C4-2B (cell line): ENCODE data around the gene NFIA.

Experiments used
- ZFX ChIP-seq: fragments of 450-650 bp; IDR thresholded peaks from 2 replicates; pipeline ENCODE4 v1.6.1; 2017
- TF ChIP-seq, protein P1 (sequence below): fragments of 450-650 bp; conservative IDR thresholded peaks from 2 replicates; pipeline ENCODE4 v1.5.1; 2017; ENCODE audit warnings: mild to moderate bottlenecking

DNA sequence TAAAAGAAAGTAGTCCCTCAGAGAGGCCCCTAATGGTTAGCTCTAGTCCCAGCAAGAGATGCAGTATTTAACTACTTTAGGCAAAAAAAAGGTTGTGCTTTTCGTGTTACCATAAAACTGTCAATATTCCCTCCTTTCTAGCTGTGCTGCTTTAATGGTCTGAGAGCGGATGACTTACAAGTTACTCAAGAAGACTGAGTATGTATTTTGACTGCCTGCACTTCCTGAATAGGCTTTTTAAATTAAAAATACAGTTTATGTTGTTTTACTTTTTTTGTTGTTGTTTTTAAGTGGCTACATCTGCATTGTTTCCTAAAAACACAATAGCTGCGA, 152.2 kb downstream of the NFIA start:
- TF ChIP-seq, protein P1, sequence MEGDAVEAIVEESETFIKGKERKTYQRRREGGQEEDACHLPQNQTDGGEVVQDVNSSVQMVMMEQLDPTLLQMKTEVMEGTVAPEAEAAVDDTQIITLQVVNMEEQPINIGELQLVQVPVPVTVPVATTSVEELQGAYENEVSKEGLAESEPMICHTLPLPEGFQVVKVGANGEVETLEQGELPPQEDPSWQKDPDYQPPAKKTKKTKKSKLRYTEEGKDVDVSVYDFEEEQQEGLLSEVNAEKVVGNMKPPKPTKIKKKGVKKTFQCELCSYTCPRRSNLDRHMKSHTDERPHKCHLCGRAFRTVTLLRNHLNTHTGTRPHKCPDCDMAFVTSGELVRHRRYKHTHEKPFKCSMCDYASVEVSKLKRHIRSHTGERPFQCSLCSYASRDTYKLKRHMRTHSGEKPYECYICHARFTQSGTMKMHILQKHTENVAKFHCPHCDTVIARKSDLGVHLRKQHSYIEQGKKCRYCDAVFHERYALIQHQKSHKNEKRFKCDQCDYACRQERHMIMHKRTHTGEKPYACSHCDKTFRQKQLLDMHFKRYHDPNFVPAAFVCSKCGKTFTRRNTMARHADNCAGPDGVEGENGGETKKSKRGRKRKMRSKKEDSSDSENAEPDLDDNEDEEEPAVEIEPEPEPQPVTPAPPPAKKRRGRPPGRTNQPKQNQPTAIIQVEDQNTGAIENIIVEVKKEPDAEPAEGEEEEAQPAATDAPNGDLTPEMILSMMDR = no peak
- TF ChIP-seq ZFX = no peak
